NK-92 treated with Interleukin-12 subunit alpha and Interleukin-12 subunit beta, amount 100 ng/mL, for 24 hours (cell line): Measurements from ENCODE around the gene FSTL5.

ENCODE experiments used
- DNase-seq: peaks from one replicate; lab custom pipeline; 2025; lab: John Stamatoyannopoulos, UW

FSTL5 gene

GRCh38 chr4:161704040-161704439, 459.8 kb downstream of the FSTL5 start:
- no peak for DNase-seq

- no peak for DNase-seq
Observed at GRCh38 chr4:161702287-161702686, 461.5 kb downstream of the FSTL5 start.

GRCh38 chr4:161696944-161697343, 466.9 kb downstream of the FSTL5 start:
- no peak for DNase-seq

GRCh38 chr4:161680146-161680545, 483.7 kb downstream of the FSTL5 start:
- no peak for DNase-seq

- no peak for DNase-seq
Observed at GRCh38 chr4:161664740-161665139, 499.1 kb downstream of the FSTL5 start.

GRCh38 chr4:161663844-161664243, 500.0 kb downstream of the FSTL5 start:
- no peak for DNase-seq

GRCh38 chr4:161658676-161659075, 505.1 kb downstream of the FSTL5 start:
- DNase-seq, result no peak

GRCh38 chr4:161657616-161658015, 506.2 kb downstream of the FSTL5 start:
- DNase-seq, result no peak

- no peak for DNase-seq
Observed at GRCh38 chr4:161656594-161656993, 507.2 kb downstream of the FSTL5 start.

GRCh38 chr4:161655148-161655547, 508.7 kb downstream of the FSTL5 start:
- no peak for DNase-seq

GRCh38 chr4:161653697-161654096, 510.1 kb downstream of the FSTL5 start:
- DNase-seq, result no peak

- DNase-seq, result no peak
Observed at GRCh38 chr4:161651586-161651985, 512.2 kb downstream of the FSTL5 start.

GRCh38 chr4:161650812-161651211, 513.0 kb downstream of the FSTL5 start:
- DNase-seq, result no peak

GRCh38 chr4:161647757-161648156, 516.0 kb downstream of the FSTL5 start:
- DNase-seq, result no peak

GRCh38 chr4:161642708-161643107, 521.1 kb downstream of the FSTL5 start:
- no peak for DNase-seq

- no peak for DNase-seq
Observed at GRCh38 chr4:161629694-161630441, 533.9 kb downstream of the FSTL5 start.

- no peak for DNase-seq
Observed at GRCh38 chr4:161604516-161605300, 559.1 kb downstream of the FSTL5 start.

- no peak for DNase-seq
Observed at GRCh38 chr4:161601011-161601410, 562.8 kb downstream of the FSTL5 start.

GRCh38 chr4:161595230-161595771, 568.5 kb downstream of the FSTL5 start:
- no peak for DNase-seq

- DNase-seq, result no peak
Observed at GRCh38 chr4:161585011-161585410, 578.8 kb downstream of the FSTL5 start.

GRCh38 chr4:161583549-161583948, 580.3 kb downstream of the FSTL5 start:
- DNase-seq, result no peak

GRCh38 chr4:161581262-161582230, 582.3 kb downstream of the FSTL5 start:
- no peak for DNase-seq
